Body of pancreas (tissue), 4 donors: ENCODE data around the gene PABPN1.

Experiments
- POLR2A ChIP-seq, 3 donors: fragments of 450-650 bp; IDR thresholded peaks; one replicate each; pipeline ENCODE4 v1.6.1; 2016; ENCODE audit warnings: antibody characterized with exemption in 3 of 3, mild to moderate bottlenecking in 2 of 3
- TF ChIP-seq, protein P1 (sequence below), 7 experiments: fragments of 450-650 bp in 4 of 7; fragments of 200-600 bp in 3 of 7; sonication (generic) in 3 of 7; IDR thresholded peaks; one replicate each; pipeline ENCODE4 v1.5.1; 2016 to 2019; ENCODE audit warnings: antibody characterized with exemption in 7 of 7

- TF ChIP-seq, protein P1, sequence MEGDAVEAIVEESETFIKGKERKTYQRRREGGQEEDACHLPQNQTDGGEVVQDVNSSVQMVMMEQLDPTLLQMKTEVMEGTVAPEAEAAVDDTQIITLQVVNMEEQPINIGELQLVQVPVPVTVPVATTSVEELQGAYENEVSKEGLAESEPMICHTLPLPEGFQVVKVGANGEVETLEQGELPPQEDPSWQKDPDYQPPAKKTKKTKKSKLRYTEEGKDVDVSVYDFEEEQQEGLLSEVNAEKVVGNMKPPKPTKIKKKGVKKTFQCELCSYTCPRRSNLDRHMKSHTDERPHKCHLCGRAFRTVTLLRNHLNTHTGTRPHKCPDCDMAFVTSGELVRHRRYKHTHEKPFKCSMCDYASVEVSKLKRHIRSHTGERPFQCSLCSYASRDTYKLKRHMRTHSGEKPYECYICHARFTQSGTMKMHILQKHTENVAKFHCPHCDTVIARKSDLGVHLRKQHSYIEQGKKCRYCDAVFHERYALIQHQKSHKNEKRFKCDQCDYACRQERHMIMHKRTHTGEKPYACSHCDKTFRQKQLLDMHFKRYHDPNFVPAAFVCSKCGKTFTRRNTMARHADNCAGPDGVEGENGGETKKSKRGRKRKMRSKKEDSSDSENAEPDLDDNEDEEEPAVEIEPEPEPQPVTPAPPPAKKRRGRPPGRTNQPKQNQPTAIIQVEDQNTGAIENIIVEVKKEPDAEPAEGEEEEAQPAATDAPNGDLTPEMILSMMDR (IDR thresholded peaks at IDR 0.05) = no peak
- no peak for TF ChIP-seq POLR2A (IDR thresholded peaks at IDR 0.05)
Observed at GRCh38 chr14:23275412-23275811, 45.8 kb upstream of the PABPN1 start.
